Suprapubic skin (tissue), 3 donors: ENCODE measurements around the gene UNC50.

ENCODE experiments used
- EP300 ChIP-seq: sonication (generic); formaldehyde crosslinking; IDR thresholded peaks from one replicate; pipeline ENCODE4 v1.6.1; 2017; ENCODE audit warnings: antibody characterized with exemption
- TF ChIP-seq, protein P1 (sequence below), 2 donors: fragments of 200-600 bp in 1 of 2; fragments of 450-650 bp in 1 of 2; sonication (generic) in 1 of 2; IDR thresholded peaks; one replicate each; pipeline ENCODE4 v1.5.1; 2016 to 2019; ENCODE audit warnings: antibody characterized with exemption in 2 of 2, mild to moderate bottlenecking in 1 of 2, moderate library complexity in 1 of 2

DNA sequence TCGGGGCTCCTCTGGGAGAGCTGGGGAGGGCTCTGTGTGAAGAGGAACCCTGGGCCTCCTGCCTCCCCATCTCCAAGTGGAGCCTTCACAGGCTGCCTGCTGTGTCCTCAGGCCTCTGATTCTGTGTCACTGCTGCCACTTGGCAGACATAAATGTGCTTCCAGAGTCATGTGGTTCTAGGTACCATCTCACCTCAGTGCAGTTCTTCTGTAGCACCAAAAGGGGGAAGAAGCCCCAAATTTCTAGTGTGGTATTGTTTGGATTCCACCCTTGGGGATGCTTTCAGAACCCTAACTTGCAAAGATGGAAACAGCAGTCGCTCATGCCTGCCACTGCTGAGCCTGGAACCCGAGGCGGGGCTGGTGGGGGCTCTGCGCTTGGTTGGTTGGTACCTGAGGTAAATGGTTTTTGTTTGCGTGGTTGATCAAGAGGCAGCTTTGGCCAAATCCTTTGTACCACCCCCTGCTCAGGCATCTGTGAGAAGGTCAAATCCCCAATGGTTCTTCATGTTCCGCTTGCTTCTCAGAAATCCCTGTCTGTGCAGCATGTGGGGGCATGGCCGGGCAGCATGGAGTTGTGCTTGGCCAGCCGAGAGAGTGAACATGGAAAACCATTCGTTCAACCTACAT is 27.6 kb upstream of the UNC50 start:
- TF ChIP-seq, protein P1, sequence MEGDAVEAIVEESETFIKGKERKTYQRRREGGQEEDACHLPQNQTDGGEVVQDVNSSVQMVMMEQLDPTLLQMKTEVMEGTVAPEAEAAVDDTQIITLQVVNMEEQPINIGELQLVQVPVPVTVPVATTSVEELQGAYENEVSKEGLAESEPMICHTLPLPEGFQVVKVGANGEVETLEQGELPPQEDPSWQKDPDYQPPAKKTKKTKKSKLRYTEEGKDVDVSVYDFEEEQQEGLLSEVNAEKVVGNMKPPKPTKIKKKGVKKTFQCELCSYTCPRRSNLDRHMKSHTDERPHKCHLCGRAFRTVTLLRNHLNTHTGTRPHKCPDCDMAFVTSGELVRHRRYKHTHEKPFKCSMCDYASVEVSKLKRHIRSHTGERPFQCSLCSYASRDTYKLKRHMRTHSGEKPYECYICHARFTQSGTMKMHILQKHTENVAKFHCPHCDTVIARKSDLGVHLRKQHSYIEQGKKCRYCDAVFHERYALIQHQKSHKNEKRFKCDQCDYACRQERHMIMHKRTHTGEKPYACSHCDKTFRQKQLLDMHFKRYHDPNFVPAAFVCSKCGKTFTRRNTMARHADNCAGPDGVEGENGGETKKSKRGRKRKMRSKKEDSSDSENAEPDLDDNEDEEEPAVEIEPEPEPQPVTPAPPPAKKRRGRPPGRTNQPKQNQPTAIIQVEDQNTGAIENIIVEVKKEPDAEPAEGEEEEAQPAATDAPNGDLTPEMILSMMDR (IDR thresholded peaks at IDR 0.05): no peak
- no peak for TF ChIP-seq EP300
